HG03378 (cell line): Measurements from ENCODE around the gene TNRC6C.
"Not testable (repeated sequence)": the region's sequence is repeated elsewhere in the genome, so short reads cannot be mapped to it uniquely, and the experiment has no call there.

Source experiments
- ATAC-seq: cut with Tn5 transposase; IDR thresholded peaks from one replicate; pipeline ENCODE4 v1.9.1; 2021; ENCODE audit warnings: mild to moderate bottlenecking, moderate library complexity; ENCODE audit not compliant: unreplicated experiment

The TNRC6C gene

DNA sequence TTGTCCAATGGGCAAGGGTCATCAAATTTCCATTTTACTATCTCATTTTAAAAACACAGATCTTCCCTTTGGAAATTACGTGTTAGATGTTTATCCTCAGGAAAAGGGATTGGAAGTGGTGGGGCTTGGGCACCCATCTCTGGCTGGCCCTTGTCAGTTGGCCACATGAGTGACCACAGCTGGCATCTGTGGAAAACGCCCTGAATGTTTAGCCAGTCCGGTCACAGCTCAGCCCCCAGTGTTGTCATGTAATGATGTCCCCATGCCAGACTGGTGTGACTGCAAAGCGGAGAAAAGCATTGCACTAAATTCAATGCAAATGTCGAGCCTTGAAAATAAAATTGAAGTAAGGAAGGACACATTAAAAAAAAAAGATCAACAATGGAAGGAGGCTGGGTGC is 117.0 kb downstream of the TNRC6C start:
- ATAC-seq = no peak

DNA sequence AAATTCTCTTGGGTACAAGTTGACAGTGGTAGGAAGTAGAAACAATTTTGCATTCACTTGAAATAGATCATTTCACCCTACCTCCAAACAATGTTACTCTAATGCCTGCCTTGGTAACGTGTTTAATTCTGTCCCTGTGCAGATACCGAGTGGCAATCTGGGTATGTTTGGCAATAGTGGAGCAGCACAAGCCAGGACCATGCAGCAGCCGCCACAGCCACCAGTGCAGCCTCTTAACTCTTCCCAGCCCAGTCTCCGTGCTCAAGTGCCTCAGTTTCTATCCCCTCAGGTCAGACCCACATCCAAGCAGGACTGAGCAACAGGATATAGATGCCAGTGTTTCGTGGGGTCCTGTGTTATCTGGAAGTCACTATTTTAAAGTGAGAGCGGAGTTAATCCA is 120.8 kb downstream of the TNRC6C start:
- ATAC-seq = no peak

DNA sequence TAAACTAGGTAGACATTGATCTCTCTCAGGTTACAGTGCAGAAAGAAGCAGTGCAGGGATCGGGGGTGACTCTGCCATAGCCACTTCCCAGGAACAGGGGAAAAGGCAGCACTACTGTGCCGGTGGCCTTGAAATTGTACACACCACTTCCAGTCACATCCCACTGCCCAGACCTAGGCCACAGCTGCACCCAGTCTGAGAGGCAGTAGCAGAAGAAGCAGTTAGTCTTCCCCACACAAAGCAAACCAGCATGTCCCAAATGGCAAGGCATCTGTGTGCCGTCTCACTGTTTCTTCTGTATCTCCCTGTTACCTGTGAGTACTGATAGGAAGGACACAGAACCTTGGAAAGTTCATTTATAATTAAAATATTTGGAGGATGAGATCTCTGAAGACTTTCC is 123.0 kb downstream of the TNRC6C start:
- no peak for ATAC-seq

DNA sequence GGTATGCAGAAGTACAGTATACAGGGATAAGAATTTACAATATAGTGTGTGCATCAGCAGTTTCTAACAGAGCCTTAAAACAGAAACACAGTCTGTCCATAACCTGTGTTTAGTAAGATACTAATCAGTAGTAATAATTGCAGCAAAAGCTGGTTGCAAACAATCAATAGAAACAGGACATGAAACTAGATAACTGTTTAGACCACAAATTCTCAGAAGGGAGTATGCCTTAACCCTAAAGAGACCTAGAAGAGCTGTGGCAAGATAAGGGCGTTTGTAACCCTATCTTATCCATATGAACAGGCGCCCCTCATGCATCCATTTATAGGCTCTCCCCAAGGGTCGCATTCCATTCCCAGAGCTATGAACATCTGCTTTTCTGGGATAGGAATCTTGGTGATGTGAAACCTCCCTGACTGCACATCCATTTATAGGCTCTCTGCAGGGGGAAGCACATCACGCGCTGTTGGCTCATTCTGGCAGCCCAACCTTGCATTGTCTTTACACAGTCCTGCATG is 123.9 kb downstream of the TNRC6C start:
- not testable (repeated sequence) for ATAC-seq

DNA sequence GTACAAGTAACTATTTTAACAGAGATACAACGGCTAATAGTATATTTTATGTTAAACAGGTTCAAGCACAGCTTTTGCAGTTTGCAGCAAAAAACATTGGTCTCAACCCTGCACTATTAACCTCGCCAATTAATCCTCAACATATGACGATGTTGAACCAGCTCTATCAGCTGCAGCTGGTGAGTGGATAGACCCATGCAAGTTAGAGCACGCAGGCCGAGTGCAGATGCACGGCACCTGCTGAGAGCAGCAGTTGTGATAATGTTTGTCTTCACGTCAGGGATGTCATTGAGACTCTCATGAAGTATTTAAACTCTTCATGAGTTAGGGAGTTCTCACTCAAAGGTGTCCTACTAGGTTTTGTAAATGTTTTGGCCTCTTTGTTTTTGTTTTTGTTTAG is 124.5 kb downstream of the TNRC6C start:
- no peak for ATAC-seq

DNA sequence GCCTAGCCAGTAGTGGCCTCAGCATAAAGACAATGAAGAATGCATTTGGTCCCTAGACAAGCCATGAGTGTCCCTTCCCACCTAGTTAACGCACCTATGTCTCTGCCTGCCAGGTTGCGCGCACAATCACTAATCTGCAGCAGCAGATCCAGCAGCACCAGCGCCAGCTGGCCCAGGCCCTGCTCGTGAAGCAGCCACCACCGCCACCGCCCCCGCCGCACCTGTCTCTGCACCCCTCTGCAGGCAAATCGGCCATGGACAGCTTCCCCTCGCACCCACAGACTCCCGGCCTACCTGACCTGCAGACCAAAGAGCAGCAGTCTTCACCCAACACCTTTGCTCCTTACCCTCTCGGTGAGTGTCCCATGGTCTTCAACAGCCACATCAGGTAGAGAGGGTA is 128.2 kb downstream of the TNRC6C start:
- ATAC-seq = no peak

DNA sequence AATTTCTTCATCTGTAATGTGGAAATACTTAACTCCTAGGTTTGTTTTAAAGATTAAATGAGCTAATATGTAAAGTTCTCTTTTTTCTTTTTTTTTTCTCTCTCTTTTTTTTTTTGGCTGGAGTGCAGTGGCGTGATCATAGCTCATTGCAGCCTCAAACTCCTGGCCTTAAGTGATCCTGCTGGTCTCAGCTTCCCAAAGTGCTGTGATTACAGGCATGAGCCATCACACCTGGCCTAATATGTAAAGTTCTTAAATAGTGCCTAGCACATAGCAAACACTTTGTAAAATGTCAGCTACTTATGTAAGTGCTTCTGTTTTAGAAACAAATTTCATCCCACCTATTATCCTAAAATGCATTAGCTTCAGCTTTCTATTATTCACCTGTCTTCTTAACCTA is 130.0 kb downstream of the TNRC6C start:
- ATAC-seq = no peak

DNA sequence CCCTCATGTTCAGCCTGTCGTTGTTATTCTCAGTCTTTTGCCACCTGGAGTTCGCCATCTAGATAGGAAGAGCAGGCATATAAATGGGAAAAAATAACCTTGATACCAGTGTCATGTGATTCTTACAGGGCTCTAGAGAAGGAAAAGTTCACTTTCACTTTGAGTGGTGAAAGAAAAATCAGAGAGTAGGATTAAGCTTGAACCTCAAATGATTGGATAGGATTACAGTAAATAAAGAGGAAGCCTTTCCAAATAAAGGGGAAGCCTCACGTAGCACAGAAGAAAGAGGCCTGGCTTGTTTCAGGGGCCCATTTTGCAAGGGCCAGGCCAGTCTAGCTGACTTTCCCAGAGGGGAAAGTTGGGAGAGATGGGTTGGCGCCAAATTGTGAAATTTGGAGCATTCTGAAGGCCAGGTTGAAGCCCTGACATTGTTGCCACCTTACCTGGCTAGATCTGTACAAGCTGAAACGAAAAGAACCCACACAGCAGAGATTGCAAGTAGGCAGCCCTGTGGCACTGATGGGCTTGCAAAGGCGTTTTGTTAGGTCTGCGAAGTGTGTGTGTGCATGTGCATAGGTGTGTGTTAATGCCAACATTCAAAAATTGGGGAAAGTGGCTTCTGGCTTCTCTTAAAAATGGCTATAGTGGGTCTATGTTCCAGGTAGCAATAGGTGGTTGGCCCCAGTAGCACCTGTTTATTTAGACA is 131.2 kb downstream of the TNRC6C start:
- ATAC-seq = no peak

DNA sequence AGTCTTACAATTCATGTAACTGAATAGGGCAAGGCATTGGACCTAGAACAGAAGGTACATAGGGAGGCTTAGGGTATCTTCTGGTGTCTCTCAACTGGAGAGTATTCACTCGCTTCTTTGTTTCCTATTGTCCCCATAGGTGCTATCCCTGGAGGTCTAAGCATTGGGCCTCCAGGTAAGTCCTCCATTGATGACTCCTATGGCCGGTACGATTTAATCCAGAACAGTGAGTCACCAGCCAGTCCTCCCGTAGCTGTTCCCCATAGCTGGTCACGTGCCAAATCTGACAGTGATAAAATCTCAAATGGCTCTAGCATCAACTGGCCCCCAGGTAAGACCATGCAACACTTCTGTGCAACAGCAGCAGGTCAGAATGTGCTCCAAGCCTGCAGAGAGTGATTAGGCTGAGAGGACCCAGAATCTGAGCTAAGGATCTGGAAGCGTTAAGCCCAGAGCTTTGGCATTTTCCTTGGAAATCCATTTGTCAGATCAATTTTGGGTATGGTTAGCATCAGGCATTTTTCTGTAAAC is 134.4 kb downstream of the TNRC6C start:
- no peak for ATAC-seq

DNA sequence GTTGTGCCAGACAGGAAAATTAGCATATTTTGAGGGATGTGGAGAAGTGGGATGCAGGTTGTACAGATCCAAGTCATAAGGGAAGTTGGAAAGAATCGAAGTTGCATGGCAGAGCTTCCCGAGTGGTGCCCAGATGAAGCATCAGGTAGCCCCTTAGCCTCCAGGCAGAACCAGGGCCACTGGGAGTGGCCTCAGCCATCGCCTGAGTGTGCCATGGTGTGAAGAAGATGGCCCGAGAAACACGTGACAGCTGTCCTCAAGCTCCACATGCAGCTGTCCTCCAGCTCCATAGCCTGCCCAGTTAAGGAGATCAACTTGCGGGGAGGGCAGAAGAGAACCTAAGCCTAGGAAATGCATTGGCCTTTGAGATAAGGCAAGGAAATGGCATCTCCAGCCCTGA is 136.5 kb downstream of the TNRC6C start:
- ATAC-seq = no peak

DNA sequence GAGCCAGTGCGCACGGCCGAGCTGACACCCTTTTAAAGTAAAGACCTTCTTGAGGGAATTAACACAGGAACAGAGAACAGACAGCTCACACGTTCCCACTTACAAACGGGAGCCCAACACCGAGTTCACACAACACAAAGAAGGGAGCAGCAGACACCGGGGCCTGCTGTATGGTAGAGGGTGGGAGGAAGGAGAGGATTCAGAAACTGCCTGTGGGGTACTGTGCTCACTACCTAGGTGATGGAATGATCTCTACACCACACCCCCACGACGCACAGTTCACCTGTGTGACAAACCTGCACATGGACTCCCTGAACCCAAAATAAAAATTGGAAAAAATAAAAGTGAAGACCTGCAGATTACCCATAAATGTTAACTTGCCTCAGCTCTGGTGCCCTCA is 137.6 kb downstream of the TNRC6C start:
- ATAC-seq = no peak

DNA sequence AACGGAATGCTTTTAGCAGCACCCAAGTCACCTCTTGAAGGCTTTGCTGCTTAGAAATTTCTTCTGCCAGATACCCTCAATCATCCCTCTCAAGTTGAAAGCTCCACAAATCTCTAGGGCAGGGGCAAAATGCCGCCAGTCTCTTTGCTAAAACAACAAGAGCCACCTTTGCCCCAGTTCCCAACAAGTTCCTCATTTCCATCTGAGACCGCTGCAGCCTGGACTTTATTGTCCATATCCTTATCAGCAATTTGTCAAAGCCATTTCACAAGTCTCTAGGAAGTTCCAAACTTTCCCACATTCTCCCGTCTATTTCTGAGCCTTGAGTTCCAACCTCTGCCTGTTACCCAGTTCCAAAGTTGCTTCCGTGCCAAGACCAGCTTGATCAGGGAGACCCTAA is 142.6 kb downstream of the TNRC6C start:
- ATAC-seq = no peak

DNA sequence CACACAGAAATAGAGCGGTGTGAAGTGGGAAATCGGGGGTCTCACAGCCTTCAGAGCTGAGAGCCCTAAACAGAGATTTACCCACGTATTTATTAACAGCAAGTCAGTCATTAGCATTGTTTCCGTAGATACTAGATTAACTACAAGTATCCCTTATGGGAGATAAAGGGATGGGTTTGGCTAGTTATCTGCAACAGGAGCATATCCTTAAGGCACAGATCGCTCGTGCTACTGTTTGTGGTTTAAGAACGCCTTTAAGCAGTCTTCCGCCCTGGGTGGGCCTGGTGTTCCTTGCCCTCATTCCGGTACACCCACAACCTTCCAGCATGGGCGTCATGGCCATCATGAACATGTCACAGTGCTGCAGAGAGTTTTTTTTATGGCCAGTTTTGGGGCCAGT is 143.0 kb downstream of the TNRC6C start:
- no peak for ATAC-seq

DNA sequence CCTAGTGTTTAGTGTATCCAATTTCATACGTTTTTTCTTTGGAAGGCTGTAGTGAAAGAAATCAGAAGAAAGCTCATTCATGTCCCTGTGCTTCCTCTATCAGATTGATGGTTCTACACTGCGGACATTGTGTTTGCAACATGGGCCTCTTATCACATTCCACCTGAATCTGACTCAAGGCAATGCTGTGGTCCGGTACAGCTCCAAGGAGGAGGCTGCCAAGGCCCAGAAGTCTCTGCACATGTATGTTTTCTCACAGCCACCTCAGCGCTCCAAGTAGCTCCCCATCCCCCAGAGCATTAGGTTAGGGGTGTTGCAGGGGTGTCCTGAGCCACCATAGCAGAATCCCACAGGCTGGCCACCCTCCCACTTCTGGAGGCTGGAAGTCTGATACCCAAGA is 144.8 kb downstream of the TNRC6C start:
- no peak for ATAC-seq

DNA sequence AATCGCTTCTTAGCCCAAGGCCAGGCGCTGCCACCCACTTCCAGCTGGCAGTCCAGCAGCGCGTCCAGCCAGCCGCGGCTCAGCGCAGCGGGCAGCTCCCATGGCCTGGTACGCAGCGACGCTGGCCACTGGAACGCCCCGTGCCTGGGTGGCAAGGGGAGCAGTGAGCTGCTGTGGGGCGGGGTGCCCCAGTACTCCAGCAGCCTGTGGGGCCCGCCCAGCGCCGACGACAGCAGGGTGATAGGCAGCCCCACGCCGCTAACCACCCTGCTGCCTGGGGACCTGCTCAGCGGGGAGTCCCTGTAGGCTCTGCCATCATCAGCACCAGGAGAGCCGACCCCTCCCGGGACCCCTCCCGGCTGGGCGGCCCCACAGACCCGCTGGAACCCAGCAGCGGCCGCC is 146.0 kb downstream of the TNRC6C start:
- no peak for ATAC-seq

DNA sequence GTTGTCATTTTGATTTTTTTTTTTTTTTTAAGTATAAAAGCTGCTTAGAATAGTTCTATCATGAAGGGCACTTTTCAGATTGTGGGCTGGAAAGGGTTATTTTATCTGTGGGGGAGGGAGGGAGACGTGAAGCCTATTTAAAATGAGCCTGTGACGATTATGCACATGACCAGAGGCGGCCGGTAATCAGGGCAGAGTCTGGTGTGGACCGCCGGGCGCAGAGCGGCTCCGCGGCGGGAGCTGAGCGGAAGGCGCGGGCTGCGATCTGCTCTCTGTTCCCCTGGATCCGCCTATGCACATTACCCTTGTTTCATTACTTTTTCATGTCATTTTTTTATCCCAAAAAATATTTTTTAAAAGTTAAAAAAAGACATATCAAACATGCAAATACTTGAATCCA is 146.6 kb downstream of the TNRC6C start:
- ATAC-seq = no peak

DNA sequence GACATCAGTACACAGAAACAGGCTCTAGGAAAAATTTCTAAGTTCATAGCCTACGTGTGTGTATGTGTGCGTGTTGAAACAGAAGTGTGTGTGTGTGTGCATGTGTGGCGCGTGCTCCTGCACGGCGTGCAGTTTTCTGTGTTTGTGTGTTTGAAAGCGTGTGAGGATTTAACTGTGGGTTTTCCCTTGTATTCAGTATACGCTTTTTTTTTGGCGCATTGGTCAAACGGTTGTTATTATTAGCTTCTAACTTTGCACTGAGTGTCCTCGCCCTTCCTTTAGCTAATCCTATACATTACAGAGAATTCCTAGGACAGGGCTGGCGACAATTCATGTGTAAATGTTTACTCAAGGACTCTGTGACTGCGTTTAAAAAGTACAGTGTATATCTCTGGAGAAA is 147.0 kb downstream of the TNRC6C start:
- ATAC-seq = no peak

DNA sequence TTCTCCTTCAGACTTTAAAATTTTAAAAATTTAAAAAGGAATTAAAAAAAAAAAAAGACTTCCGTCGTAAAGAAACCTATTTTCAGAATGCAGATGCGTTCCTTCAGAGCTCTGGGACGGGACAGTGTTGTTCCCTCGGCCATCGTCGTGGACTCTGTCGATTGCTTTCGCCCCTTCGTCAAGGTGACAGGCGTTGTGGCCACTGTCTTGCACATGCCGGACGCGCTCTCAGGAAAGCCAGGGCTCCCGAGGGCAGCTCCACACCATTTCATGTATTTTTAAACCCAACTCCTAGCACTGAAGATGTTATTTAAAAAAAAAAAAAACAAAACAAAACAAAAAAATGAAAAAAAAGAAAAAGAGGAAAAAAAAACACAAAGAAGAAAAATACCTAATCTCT is 147.7 kb downstream of the TNRC6C start:
- ATAC-seq = no peak

DNA sequence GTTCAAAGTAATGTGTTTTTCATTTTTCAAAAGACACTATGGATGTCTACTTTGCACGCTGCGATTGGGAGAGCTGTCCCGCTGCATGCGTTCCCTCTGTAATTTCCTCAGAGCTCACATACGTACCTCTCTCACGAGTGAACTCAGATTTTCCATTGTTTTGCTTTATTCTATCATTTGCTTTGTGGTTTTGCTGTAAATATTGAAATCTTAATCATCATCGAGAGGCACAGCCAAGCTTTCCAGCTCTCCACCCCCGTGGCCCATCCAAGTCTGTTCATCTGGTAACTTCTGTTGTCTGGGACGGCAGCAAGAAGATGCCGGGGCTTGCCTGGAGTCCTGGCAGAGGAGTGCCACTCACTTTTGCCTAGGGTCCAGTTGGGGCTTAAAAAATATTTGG is 149.0 kb downstream of the TNRC6C start:
- ATAC-seq = no peak

DNA sequence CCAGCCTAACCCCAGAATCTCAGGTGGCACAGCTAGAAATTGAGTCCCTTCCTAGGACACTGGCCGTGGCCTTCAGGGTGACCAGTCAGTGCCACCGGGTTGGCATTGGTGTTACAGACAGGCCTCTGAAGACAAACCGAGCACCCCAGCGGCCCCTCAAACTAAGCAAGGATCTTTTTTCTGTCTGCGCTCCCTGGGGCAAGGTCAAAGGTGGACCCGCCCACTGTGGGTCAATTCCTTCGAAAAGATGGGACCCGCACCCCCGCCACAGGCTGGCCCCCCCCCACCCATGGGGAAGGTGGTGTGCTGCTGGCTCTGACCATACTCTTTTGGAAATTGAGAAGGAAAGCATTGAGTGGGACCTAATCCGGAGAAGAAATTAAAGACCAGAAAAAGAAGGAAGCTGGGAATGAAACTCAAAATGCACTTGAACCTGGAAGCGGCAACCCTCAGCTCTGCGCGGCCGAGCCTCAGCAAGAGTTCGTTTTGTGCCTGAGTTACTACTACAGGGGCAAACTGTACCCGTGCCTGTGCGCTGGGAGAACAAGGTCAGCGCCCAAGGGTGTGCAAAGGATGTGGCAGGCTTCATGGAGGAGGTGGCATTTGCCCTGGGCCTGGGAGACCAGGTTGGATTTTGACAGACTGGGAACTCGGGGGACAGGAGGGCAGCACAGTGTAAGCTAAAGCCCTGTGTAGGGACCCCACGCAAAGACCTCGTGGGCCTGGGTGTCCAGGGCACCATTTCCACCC is 149.6 kb downstream of the TNRC6C start:
- no peak for ATAC-seq

DNA sequence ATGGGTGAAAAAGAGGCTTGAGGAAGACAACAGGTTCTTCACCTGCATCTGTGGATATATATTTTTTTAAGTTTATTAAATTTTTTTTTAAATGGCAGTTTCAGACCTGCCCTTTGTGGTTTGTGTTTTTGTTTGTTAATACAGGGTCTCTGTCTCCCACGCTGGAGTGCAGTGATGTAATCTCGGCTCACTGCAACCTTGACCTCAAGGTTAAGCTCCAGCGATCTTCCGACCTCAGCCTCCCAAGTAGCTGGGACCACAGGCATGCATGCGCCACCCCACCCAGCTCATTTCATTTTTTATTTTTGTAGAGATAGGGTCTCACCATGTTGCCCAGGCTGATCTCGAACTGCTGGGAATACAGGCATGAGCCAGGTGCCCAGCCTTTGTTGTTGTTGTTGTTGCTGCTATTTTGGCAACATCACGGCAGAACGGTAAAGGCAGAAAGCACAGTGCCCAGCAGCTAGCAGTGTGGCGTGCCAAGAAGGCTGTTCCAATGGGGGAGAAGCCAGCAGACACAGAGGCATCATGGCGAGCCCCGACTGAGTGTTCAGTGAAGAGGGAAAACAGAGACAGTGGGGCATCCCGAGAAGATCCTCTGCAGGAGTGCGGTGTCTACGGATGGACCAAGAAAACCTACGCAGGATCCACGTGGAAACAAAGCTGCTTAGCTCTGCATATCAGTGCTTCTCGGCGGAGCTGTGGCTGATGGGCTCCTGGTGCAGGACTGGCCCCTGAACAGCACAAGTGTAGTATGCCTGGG is 150.4 kb downstream of the TNRC6C start:
- no peak for ATAC-seq

DNA sequence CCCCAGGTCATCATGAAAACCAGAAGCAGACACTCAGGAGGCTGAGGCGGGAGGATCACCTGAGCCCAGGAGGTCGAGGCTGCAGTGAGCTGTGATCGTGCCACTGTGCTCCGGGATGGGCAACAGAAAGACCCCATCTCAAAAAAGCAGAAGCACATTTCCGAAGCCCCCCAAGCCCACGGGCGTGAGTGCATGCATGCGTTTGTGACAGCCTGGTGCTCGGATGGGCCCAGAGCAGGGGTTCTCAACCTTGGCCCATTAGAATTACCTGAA is 150.9 kb downstream of the TNRC6C start:
- ATAC-seq = no peak
